HepG2 (cell line): ENCODE results near the gene FRK. TPM values are rescaled to one million over a fixed set of nuclear protein-coding genes. Genes with fewer than 3 reads are reported as not detected.

ENCODE experiments used
- BORCS8-MEF2B ChIP-seq: sonication (generic); formaldehyde crosslinking; IDR thresholded peaks from 2 replicates; pipeline ENCODE4 v1.8.0; 2022; ENCODE audit warnings: mild to moderate bottlenecking, missing genetic modification reagents
- CEBPZ ChIP-seq: IDR thresholded peaks from 2 replicates; pipeline ENCODE4 v1.6.1; 2012; ENCODE audit warnings: low read length, improper control_type of control experiment
- CHCHD3 ChIP-seq: sonication (generic); formaldehyde crosslinking; IDR thresholded peaks from 2 replicates; pipeline ENCODE4 v1.8.0; 2022; ENCODE audit warnings: mild to moderate bottlenecking, missing genetic modification reagents, moderate library complexity
- HMGA1 ChIP-seq: sonication (generic); formaldehyde crosslinking; conservative IDR thresholded peaks from 2 replicates; pipeline ENCODE4 v1.4.0; 2020; ENCODE audit warnings: missing genetic modification reagents
- KLF6 ChIP-seq: IDR thresholded peaks from 2 replicates; pipeline ENCODE4 v1.8.0; 2016; ENCODE audit warnings: missing biosample characterization, missing genetic modification reagents
- LCORL ChIP-seq, 2 experiments: fragments of 450-650 bp in 1 of 2; sonication (generic) in 1 of 2; formaldehyde crosslinking in 1 of 2; IDR thresholded peaks; 2 replicates each; pipeline versions ENCODE4 v1.5.0 to v1.6.1; 2017 to 2020; ENCODE audit warnings: antibody characterized with exemption in 1 of 2, missing genetic modification reagents in 1 of 2
- MIER3 ChIP-seq: IDR thresholded peaks from 2 replicates; pipeline ENCODE4 v1.6.1; 2016; ENCODE audit warnings: missing compliant biosample characterization, borderline replicate concordance
- MLLT10 ChIP-seq: sonication (generic); formaldehyde crosslinking; IDR thresholded peaks from 2 replicates; pipeline ENCODE4 v1.4.0; 2020; ENCODE audit warnings: missing genetic modification reagents
- NFIB ChIP-seq: sonication (generic); formaldehyde crosslinking; IDR thresholded peaks from 2 replicates; pipeline ENCODE4 v1.9.0; 2021; ENCODE audit warnings: missing genetic modification reagents, mild to moderate bottlenecking, borderline replicate concordance
- NFKBIZ ChIP-seq: IDR thresholded peaks from 2 replicates; pipeline ENCODE4 v1.6.1; 2018; ENCODE audit warnings: missing genetic modification reagents, missing compliant biosample characterization
- NFYC ChIP-seq: IDR thresholded peaks from 2 replicates; pipeline ENCODE4 v1.6.1; 2016; ENCODE audit warnings: missing genetic modification reagents, missing compliant biosample characterization
- PHF20 ChIP-seq: sonication (generic); formaldehyde crosslinking; IDR thresholded peaks from 2 replicates; pipeline ENCODE4 v1.5.0; 2020; ENCODE audit warnings: mild to moderate bottlenecking, missing genetic modification reagents
- PPARG ChIP-seq: conservative IDR thresholded peaks from 2 replicates; pipeline ENCODE4 v1.6.1; 2016; ENCODE audit warnings: missing biosample characterization, missing genetic modification reagents
- RBFOX2 ChIP-seq: fragments of 200-400 bp; formaldehyde crosslinking; IDR thresholded peaks from 2 replicates; pipeline ENCODE4 v1.6.1; 2017; ENCODE audit warnings: low read depth, mild to moderate bottlenecking, low read length
- TGIF2 ChIP-seq: IDR thresholded peaks from 2 replicates; pipeline ENCODE4 v1.6.1; 2016; ENCODE audit warnings: control low read depth, missing compliant biosample characterization
- TIGD3 ChIP-seq: sonication (generic); formaldehyde crosslinking; IDR thresholded peaks from 2 replicates; pipeline ENCODE4 v1.5.1; 2020; ENCODE audit warnings: mild to moderate bottlenecking, missing genetic modification reagents, borderline replicate concordance
- ZBTB7A ChIP-seq: sonication (generic); formaldehyde crosslinking; IDR thresholded peaks from 2 replicates; pipeline ENCODE4 v1.8.0; 2022; ENCODE audit warnings: mild to moderate bottlenecking, missing genetic modification reagents
- ZFP82 ChIP-seq: sonication (generic); formaldehyde crosslinking; IDR thresholded peaks from 2 replicates; pipeline ENCODE4 v1.5.1; 2020; ENCODE audit warnings: mild to moderate bottlenecking, missing genetic modification reagents, borderline replicate concordance
- ZMYM3 ChIP-seq: sonication (generic); formaldehyde crosslinking; IDR thresholded peaks from 2 replicates; pipeline ENCODE4 v1.5.1; 2020; ENCODE audit warnings: mild to moderate bottlenecking, missing genetic modification reagents
- ZNF101 ChIP-seq: sonication (generic); formaldehyde crosslinking; IDR thresholded peaks from 2 replicates; pipeline ENCODE4 v1.4.0; 2020; ENCODE audit warnings: mild to moderate bottlenecking, low read depth, missing genetic modification reagents, borderline replicate concordance
- ZNF33A ChIP-seq: sonication (generic); formaldehyde crosslinking; IDR thresholded peaks from 2 replicates; pipeline ENCODE4 v1.5.1; 2020; ENCODE audit warnings: missing genetic modification reagents, mild to moderate bottlenecking, moderate library complexity, borderline replicate concordance
- ZNF878 ChIP-seq: sonication (generic); formaldehyde crosslinking; IDR thresholded peaks from 2 replicates; pipeline ENCODE4 v1.8.1; 2023; ENCODE audit warnings: mild to moderate bottlenecking, missing genetic modification reagents, moderate library complexity
- ZSCAN21 ChIP-seq: sonication (generic); formaldehyde crosslinking; IDR thresholded peaks from 2 replicates; pipeline ENCODE4 v1.8.0; 2022; ENCODE audit warnings: mild to moderate bottlenecking, missing genetic modification reagents, moderate library complexity, borderline replicate concordance
- polyA plus RNA-seq, 8 experiments: library from polyadenylated mRNA; depleted of rRNA in 3 of 8; stranded (reverse) in 7 of 8; unstranded in 1 of 8; fragments of >200 nt; fragmentation: Illumina TruSeq in 4 of 8; extraction: Trizol in 4 of 8; gene quantifications; 2 replicates each; pipeline versions ENCODE4 v1.2.1 to v1.2.3, GENCODE V29; 2011 to 2016; ENCODE audit warnings: low read depth in 4 of 8, missing spikeins in 1 of 8, mixed read lengths in 1 of 8; ENCODE audit not compliant: insufficient read depth in 1 of 8
- total RNA-seq, 5 experiments: library from RNA; depleted of rRNA; stranded (reverse); fragments of >200 nt; fragmentation: Illumina TruSeq; extraction: Trizol; gene quantifications; 2 replicates each; pipeline ENCODE4 v1.2.3, GENCODE V29; 2016; ENCODE audit warnings: low read depth in 1 of 5
- TF ChIP-seq, protein P1 (sequence below): sonication (generic); formaldehyde crosslinking; IDR thresholded peaks from 2 replicates; pipeline ENCODE4 v1.5.0; 2020; ENCODE audit warnings: missing genetic modification reagents, mild to moderate bottlenecking, borderline replicate concordance

Gene FRK
- total and polyA plus RNA-seq, 2 of the 13 experiments (the other 11 are each of a cell fraction or from before 2014, with no cell fraction given), result 1.3 to 2.9 TPM

DNA sequence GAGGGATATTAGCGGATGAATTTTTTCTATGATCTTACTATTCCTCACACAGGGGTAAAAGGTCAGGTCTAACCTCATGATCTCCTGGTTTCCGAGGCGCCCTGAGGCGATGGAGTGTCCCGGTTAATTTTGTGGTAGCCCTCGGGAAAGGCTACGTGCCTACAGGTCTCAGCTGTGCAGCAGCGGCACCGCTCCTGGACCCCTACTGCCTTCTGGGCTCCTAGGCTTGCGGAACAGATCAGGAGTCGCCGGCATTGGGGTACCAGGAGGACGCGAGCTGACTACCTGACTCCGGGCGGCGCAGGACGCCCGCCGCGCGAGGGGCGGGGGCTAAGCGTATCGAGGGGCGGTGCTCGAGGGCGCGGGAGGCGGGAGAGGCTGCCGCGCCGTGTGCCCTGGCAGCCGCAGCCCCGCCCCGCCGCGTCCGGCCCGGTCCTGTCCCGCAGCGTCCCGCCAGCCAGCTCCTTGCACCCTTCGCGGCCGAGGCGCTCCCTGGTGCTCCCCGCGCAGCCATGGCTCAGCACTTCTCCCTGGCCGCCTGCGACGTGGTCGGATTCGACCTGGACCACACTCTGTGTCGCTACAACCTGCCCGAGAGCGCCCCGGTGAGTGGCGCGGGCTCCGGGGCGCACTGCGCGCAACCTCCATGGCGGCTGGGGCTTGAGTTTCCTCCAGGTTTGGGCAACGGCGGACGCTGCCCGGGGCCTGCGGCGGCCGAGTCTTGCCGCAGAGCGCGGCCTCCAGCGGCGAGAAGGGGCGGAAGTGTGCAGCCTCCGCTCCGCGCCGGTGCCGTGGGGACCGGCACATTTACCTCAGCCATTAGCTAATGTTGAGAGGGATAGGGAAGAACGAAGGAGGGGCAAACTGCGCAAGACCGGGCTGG, 40.0 kb upstream of the FRK start, which contains the start of gene NT5DC1 (continued):
- TF ChIP-seq ZFP82 (CRISPR knock-in tag), result peak; percentile 52; the same call in 1 of the 2 replicates
- TF ChIP-seq ZNF878, result no peak; the same call in 1 of the 2 replicates
- TF ChIP-seq TIGD3 (CRISPR knock-in tag), result peak; percentile 46; the same call in 1 of the 2 replicates
- TF ChIP-seq BORCS8-MEF2B (CRISPR knock-in tag), result peak; percentile 26; the same call in 1 of the 2 replicates
- no peak for TF ChIP-seq HMGA1 (CRISPR knock-in tag)
- TF ChIP-seq ZBTB7A, result no peak; the same call in 1 of the 2 replicates
- no peak for TF ChIP-seq NFIB (CRISPR knock-in tag)
- TF ChIP-seq PPARG, result no peak
- TF ChIP-seq KLF6 (CRISPR knock-in tag), result peak; percentile 78; the same call in 1 of the 2 replicates
- TF ChIP-seq MIER3, result peak; percentile 62; the same call in 1 of the 2 replicates
- TF ChIP-seq, protein P1, sequence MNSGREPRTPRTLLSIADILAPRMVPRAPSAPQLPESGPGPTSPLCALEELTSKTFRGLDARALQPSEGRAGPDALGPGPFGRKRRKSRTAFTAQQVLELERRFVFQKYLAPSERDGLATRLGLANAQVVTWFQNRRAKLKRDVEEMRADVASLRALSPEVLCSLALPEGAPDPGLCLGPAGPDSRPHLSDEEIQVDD, result peak; percentile 68; the same call in 1 of the 2 replicates
- TF ChIP-seq RBFOX2, result peak; percentile 100
- TF ChIP-seq CEBPZ, result no peak
- peak; percentile 99 for TF ChIP-seq ZSCAN21 (CRISPR knock-in tag)
- peak; percentile 67; the same call in 1 of the 2 replicates for TF ChIP-seq ZNF101 (CRISPR knock-in tag)
- peak; percentile 60; the same call in 1 of the 2 replicates for TF ChIP-seq LCORL (IDR thresholded peaks at IDR 0.05)
- TF ChIP-seq LCORL (CRISPR knock-in tag; IDR thresholded peaks at IDR 0.05), result peak; percentile 99
- TF ChIP-seq ZMYM3 (CRISPR knock-in tag), result no peak
- TF ChIP-seq NFKBIZ, result 0 out of 2 replicates have a peak, but pooled peaks have one; percentile 37
- peak; percentile 8; the same call in 1 of the 2 replicates for TF ChIP-seq NFYC
- TF ChIP-seq PHF20 (CRISPR knock-in tag), result peak; percentile 61
- no peak for TF ChIP-seq ZNF33A (CRISPR knock-in tag)
- peak; percentile 93; the same call in 1 of the 2 replicates for TF ChIP-seq CHCHD3 (CRISPR knock-in tag)
- TF ChIP-seq TGIF2 (CRISPR knock-in tag), result peak; percentile 52
- TF ChIP-seq MLLT10, result no peak
